AG04450 (cell line): ENCODE data around the gene CDC25A. TPM values are rescaled to one million over a fixed set of nuclear protein-coding genes. Genes with fewer than 3 reads are reported as not detected.

Source experiments
- CTCF ChIA-PET: fragments of 300-600, 350-600 bp; formaldehyde crosslinking; extraction: SDS; loops from one replicate; lab custom pipeline; 2022; ENCODE audit warnings: antibody characterized with exemption, inconsistent platforms; lab: Charles Lee
- POLR2A ChIA-PET: fragments of 350-600 bp; formaldehyde crosslinking; extraction: SDS; loops from one replicate; lab custom pipeline; 2021; ENCODE audit warnings: antibody characterized with exemption, inconsistent platforms; lab: Yijun Ruan, JAX
- DNase-seq: peaks from one replicate; pipeline ENCODE4 v3.0.0-alpha.2; 2011; ENCODE audit warnings: low read depth, low spot score
- H3K27ac ChIP-seq: one replicate; pipeline ENCODE4 v1.5.1; 2012; ENCODE audit warnings: low read depth, low read length, control low read depth
- H3K27me3 ChIP-seq: one replicate; pipeline ENCODE4 v1.6.0; 2012; ENCODE audit warnings: low read length; ENCODE audit not compliant: control insufficient read depth, insufficient read depth
- H3K4me3 ChIP-seq: 2 replicates; pipeline ENCODE4 v1.5.1; 2011; ENCODE audit warnings: mild to moderate bottlenecking, low read depth, low read length, control low read depth
- H3K9me3 ChIP-seq: 2 replicates; pipeline ENCODE4 v1.5.1; 2012; ENCODE audit warnings: low read length; ENCODE audit not compliant: control insufficient read depth, insufficient read depth
- polyA plus RNA-seq: library from polyadenylated mRNA; depleted of rRNA; stranded (reverse); fragments of >200 nt; gene quantifications from 2 replicates; pipeline ENCODE4 v1.2.3, GENCODE V29; 2011
- TF ChIP-seq, protein P1 (sequence below): IDR thresholded peaks from 2 replicates; pipeline ENCODE4 v1.5.1; 2011; ENCODE audit warnings: low read depth, low read length, control low read depth, inconsistent platforms

The CDC25A gene
- polyA plus RNA-seq, 1 experiment, result 2.1 TPM

DNA sequence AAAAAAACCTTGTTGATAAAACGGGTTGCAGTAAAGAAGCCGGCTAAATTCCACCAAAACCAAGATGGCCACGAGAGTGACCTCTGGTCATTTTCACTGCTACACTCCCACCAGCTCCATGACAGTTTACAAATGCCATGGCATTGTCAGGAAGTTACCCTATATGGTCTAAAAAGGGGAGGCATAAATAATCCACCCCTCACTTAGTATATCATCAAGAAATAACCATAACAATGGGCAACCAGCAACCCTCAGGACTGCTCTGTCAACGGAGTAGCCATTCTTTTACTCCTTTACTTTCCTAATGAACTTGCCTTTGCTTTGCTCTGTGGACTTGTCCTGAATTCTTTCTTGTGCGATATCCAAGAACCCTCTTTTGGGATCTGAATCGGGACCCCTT lies 14.4 kb upstream of the CDC25A start:
- Histone ChIP-seq H3K9me3 (no peaks in the 10 kb centered on the region), H3K27ac (no peak overlapping the region), H3K27me3 (peaks cover 2% of the 10 kb centered on the region), H3K4me3 (no peak overlapping the region)
- TF ChIP-seq, protein P1, sequence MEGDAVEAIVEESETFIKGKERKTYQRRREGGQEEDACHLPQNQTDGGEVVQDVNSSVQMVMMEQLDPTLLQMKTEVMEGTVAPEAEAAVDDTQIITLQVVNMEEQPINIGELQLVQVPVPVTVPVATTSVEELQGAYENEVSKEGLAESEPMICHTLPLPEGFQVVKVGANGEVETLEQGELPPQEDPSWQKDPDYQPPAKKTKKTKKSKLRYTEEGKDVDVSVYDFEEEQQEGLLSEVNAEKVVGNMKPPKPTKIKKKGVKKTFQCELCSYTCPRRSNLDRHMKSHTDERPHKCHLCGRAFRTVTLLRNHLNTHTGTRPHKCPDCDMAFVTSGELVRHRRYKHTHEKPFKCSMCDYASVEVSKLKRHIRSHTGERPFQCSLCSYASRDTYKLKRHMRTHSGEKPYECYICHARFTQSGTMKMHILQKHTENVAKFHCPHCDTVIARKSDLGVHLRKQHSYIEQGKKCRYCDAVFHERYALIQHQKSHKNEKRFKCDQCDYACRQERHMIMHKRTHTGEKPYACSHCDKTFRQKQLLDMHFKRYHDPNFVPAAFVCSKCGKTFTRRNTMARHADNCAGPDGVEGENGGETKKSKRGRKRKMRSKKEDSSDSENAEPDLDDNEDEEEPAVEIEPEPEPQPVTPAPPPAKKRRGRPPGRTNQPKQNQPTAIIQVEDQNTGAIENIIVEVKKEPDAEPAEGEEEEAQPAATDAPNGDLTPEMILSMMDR, result no peak
- POLR2A ChIA-PET, result no interaction called here
- no peak for DNase-seq
- CTCF ChIA-PET, result no interaction called here

DNA sequence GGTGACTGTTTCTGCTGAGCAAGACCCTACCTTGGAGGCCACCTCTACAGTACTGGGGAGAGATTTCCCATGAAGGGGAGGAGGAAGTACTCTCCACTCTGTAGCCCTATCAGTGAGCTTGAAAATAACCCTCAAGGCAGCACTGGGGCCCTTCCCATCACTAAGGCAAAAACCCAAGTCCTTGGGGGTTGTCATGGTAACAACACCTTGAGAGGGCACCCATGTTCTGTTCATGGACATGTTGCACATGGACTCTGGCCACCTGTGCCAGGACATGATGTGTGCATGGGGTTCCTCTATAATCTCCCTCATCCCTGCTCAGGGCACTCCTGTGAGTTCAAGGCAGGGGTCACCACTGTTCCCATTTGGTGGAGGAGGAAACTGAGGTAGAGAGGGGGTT lies 10.9 kb upstream of the CDC25A start:
- H3K27me3 ChIP-seq, result no peaks in the 10 kb centered on the region
- H3K27ac ChIP-seq, result no peak overlapping the region
- TF ChIP-seq, protein P1, result no peak
- no peaks in the 10 kb centered on the region for H3K9me3 ChIP-seq
- H3K4me3 ChIP-seq, result no peak overlapping the region
- POLR2A ChIA-PET, result interaction anchor here (0.5 kb wide), 1 partner anchor 42 kb away, joined by 3 read pairs; the partner anchor contains the start of gene ZNF589
- DNase-seq, result no peak
- CTCF ChIA-PET, result interaction anchor here (1.2 kb wide), 1 partner anchor 237 kb away, joined by 8 read pairs; no protein-coding TSS in a partner anchor

DNA sequence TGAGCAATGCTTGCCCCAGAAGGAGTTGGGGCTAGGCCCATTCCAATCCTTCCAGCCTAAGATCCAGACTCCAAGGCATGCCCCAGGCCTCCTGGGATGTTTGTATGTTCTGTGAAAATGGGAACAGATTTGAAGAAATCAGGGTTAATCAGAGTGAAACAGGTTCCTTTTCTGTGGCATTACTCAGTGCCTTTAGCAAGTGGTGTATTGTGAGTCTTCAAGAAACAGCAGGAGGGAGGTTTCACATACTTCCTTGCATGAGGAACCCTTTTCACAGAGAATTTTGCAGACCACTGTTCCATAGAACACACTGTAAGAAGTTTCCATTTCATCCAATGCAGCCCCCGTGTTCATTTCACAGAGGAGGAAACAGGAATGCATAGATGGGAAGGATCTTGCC lies 8.4 kb upstream of the CDC25A start:
- TF ChIP-seq, protein P1, result no peak
- no peak overlapping the region for H3K4me3 ChIP-seq
- no peaks in the 10 kb centered on the region for H3K9me3 ChIP-seq
- POLR2A ChIA-PET, result no interaction called here
- H3K27me3 ChIP-seq, result no peaks in the 10 kb centered on the region
- no peak overlapping the region for H3K27ac ChIP-seq
- DNase-seq, result no peak
- CTCF ChIA-PET, result interaction anchor here (1.9 kb wide), 1 partner anchor 240 kb away, joined by 4 read pairs; no protein-coding TSS in a partner anchor

DNA sequence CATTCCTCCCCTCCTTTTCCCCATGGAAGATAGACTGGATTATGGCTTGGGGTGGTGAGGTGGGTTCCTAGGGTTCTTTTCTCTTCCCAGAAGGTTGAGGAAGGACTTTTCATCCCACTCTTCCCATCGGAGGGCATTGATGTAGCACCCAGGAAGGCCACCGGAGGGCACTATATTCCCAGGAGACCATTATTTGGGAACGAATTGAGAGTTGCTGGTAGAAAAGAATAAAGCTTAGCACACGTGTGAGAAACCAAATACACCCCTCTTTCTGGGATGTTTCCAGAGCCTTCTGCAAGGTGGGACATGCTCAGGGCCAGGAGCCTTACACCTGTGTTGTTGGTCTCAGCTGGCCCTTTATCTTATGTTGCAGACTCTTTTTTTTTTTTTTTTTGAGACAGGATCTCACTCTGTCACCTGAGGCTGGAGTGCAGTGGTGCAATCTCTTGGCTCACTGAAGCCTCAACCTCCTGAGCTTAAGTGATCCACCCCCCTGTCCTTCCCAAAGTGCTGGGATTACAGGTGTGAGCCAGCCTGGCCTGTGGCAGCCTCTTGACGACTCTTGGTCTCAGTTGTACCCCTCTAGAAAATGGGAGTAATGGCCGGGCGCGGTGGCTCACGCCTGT lies 6.3 kb upstream of the CDC25A start:
- Histone ChIP-seq H3K9me3 (no peaks in the 10 kb centered on the region), H3K4me3 (no peak overlapping the region), H3K27ac (no peak overlapping the region), H3K27me3 (no peaks in the 10 kb centered on the region)
- ChIA-PET POLR2A (interaction anchor here (0.5 to 1.2 kb wide), 3 partner anchors 70 to 242 kb away, joined by 4 to 8 read pairs (median 5); no protein-coding TSS in a partner anchor), CTCF (interaction anchor here (0.5 to 5.9 kb wide), 39 partner anchors 10 to 881 kb away, joined by 3 to 169 read pairs (median 4); partner anchors contain the start of genes CAMP, CCDC51, PLXNB1 and TMA7)
- no peak for DNase-seq
- TF ChIP-seq, protein P1, result peak; percentile 86

GRCh38 chr3:48190911-48191310 lies 2.7 kb upstream of the CDC25A start:
- DNase-seq, result no peak
- Histone ChIP-seq H3K4me3 (no peak overlapping the region), H3K9me3 (no peaks in the 10 kb centered on the region; the same call in 1 of the 2 replicates), H3K27ac (no peak overlapping the region), H3K27me3 (no peaks in the 10 kb centered on the region)
- CTCF ChIA-PET, result interaction anchor here (0.6 to 5.9 kb wide), 2 partner anchors 210 to 245 kb away, joined by 3 to 169 read pairs; no protein-coding TSS in a partner anchor
- TF ChIP-seq, protein P1, result no peak
- POLR2A ChIA-PET, result no interaction called here
